Keratinocyte (primary cell): Measurements from ENCODE around the gene CDH12. TPM values are rescaled to one million over a fixed set of nuclear protein-coding genes. Genes with fewer than 3 reads are reported as not detected.

Experiments used
- DNase-seq: peaks from one replicate; pipeline ENCODE4 v3.0.0-alpha.2; 2011; ENCODE audit warnings: low read depth, missing footprints, low spot score
- FAIRE-seq: peaks from 2 replicates; lab custom pipeline; 2011; peaks lifted over from hg19 to GRCh38; lab: Jason Lieb, UNC
- H2AFZ ChIP-seq: 2 replicates; pipeline ENCODE4 v1.6.0; 2012; ENCODE audit warnings: low read length, control low read depth, inconsistent platforms; ENCODE audit not compliant: control insufficient read depth
- H3K27ac ChIP-seq: 2 replicates; pipeline ENCODE4 v1.5.1; 2011; ENCODE audit warnings: low read length; ENCODE audit not compliant: control insufficient read depth, insufficient read depth
- H3K27me3 ChIP-seq: 3 replicates; pipeline ENCODE4 v1.6.0; 2011; ENCODE audit warnings: low read length; ENCODE audit not compliant: control insufficient read depth, insufficient read depth; ENCODE audit errors: extremely low read depth
- H3K36me3 ChIP-seq, 2 experiments: 2 replicates in 1 of 2; 3 replicates in 1 of 2; pipeline ENCODE4 v1.5.1; 2011; ENCODE audit warnings: low read length in 2 of 2, mild to moderate bottlenecking in 1 of 2; ENCODE audit not compliant: control insufficient read depth in 2 of 2, insufficient read depth in 2 of 2; ENCODE audit errors: extremely low read depth in 1 of 2
- H3K4me1 ChIP-seq: 3 replicates; pipeline ENCODE4 v1.5.1; 2011; ENCODE audit warnings: low read length; ENCODE audit not compliant: control insufficient read depth, insufficient read depth; ENCODE audit errors: extremely low read depth
- H3K4me2 ChIP-seq: 3 replicates; pipeline ENCODE4 v1.6.0; 2011; ENCODE audit warnings: low read depth, low read length; ENCODE audit not compliant: control insufficient read depth, insufficient read depth; ENCODE audit errors: extremely low read depth
- H3K4me3 ChIP-seq, 3 experiments: fragments of 200-600 bp in 1 of 3; sonication (generic) in 1 of 3; 2 replicates in 2 of 3; 3 replicates in 1 of 3; pipeline ENCODE4 v1.5.1; 2011 to 2016; ENCODE audit warnings: low read length in 3 of 3, mild to moderate bottlenecking in 3 of 3, control low read depth in 2 of 3, inconsistent platforms in 1 of 3, low read depth in 1 of 3, mixed read lengths in 1 of 3, mixed run types in 1 of 3, moderate library complexity in 1 of 3; ENCODE audit not compliant: control insufficient read depth in 2 of 3, insufficient read depth in 2 of 3; ENCODE audit errors: extremely low read depth in 1 of 3
- H3K79me2 ChIP-seq: 2 replicates; pipeline ENCODE4 v1.6.0; 2012; ENCODE audit warnings: low read length; ENCODE audit not compliant: control insufficient read depth, insufficient read depth
- H3K9ac ChIP-seq: 3 replicates; pipeline ENCODE4 v1.6.0; 2011; ENCODE audit warnings: low read length; ENCODE audit not compliant: control insufficient read depth, insufficient read depth; ENCODE audit errors: extremely low read depth
- H3K9me1 ChIP-seq: 3 replicates; pipeline ENCODE4 v1.6.0; 2011; ENCODE audit warnings: low read length; ENCODE audit not compliant: control insufficient read depth, insufficient read depth; ENCODE audit errors: extremely low read depth
- H3K9me3 ChIP-seq: 2 replicates; pipeline ENCODE4 v1.5.1; 2012; ENCODE audit warnings: low read depth, low read length; ENCODE audit not compliant: control insufficient read depth
- H4K20me1 ChIP-seq: 3 replicates; pipeline ENCODE4 v1.6.0; 2011; ENCODE audit warnings: low read length; ENCODE audit not compliant: control insufficient read depth, insufficient read depth; ENCODE audit errors: extremely low read depth
- CTCF ChIP-seq, 3 experiments: IDR thresholded peaks in 1 of 3; conservative IDR thresholded peaks in 1 of 3; optimal IDR thresholded peaks in 1 of 3; 2 replicates in 2 of 3; 3 replicates in 1 of 3; pipeline versions ENCODE3 to v1.5.1; 2011; ENCODE audit warnings: low read length in 3 of 3, mild to moderate bottlenecking in 3 of 3, moderate library complexity in 2 of 3, control low read depth in 1 of 3, inconsistent platforms in 1 of 3; ENCODE audit not compliant: insufficient read depth in 2 of 3; ENCODE audit errors: extremely low read depth in 1 of 3
- EZH2 ChIP-seq: IDR thresholded peaks from one replicate; pipeline ENCODE4 v1.6.1; 2012; ENCODE audit warnings: inconsistent platforms, mild to moderate bottlenecking, low read length, moderate library complexity
- dilution Hi-C: fragments of 300-500 bp; cut with MboI; formaldehyde crosslinking; loops from one replicate; pipeline ENCODE4 v1.7.0; 2020; ENCODE audit warnings: low sequenced_read_pairs; ENCODE audit not compliant: extremely low pct_ligation_motif_present
- polyA plus RNA-seq, 5 experiments: library from polyadenylated mRNA; depleted of rRNA in 3 of 5; stranded (reverse) in 3 of 5; stranded (forward) in 1 of 5; unstranded in 1 of 5; fragments of >200 nt; gene quantifications; 1 replicate in 1 of 5; 2 replicates in 3 of 5; 3 replicates in 1 of 5; pipeline versions ENCODE4 v1.2.1 to v1.2.3, GENCODE V29; 2011 to 2012; ENCODE audit warnings: missing spikeins in 2 of 5, low read depth in 1 of 5, low replicate concordance in 1 of 5

CDH12 gene
- polyA plus RNA-seq, 1 donor (not counting 4 experiments of a cell fraction or from before 2014, with no cell fraction given) = not detected

GRCh38 chr5:22572941-22573340 is 280.2 kb downstream of the CDH12 start:
- Histone ChIP-seq H3K27me3 (no peaks in the 10 kb centered on the region), H2AFZ (peak overlapping the region; percentile 54), H3K9me1 (no peaks in the 10 kb centered on the region), H3K9ac (no peak overlapping the region), H4K20me1 (no peaks in the 10 kb centered on the region), H3K36me3 (no peaks in the 10 kb centered on the region), H3K27ac (no peak overlapping the region), H3K4me3 (no peak overlapping the region), H3K4me1 (no peaks in the 10 kb centered on the region), H3K4me2 (peak overlapping the region; percentile 34), H3K9me3 (no peaks in the 10 kb centered on the region), H3K79me2 (no peaks in the 10 kb centered on the region)
- DNase-seq (no peak), FAIRE-seq (no peak)
- dilution Hi-C loops = no loop called here
- TF ChIP-seq EZH2 = no peak
- no peak for TF ChIP-seq CTCF (optimal IDR thresholded peaks at IDR 0.05 in 1 of 3, IDR thresholded peaks at IDR 0.05 in 1 of 3, conservative IDR thresholded peaks at IDR 0.05 in 1 of 3; ENCODE audit: extremely low read depth in 1 of 3, insufficient read depth in 2 of 3, low read length in 3 of 3)

DNA sequence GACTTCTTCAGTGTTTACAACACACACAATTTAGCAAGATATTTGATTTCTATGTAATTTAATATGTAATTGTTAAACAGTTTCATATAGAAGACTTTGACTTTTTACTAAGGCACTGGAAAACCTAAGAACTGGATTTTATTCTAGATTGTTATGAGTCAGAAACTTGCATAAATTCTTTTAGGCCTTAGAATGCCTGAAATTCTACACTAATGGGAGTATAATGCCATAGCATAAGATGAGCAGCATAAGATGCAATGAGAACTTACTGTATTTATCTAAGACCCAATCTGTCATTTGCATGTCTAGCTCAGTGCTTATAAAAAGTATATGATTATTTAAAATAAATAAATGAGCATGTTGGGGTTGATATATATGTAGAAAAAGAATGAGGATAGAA is 285.2 kb downstream of the CDH12 start:
- Histone ChIP-seq H4K20me1 (no peaks in the 10 kb centered on the region), H3K9me1 (no peaks in the 10 kb centered on the region), H3K4me1 (no peaks in the 10 kb centered on the region), H3K9ac (no peak overlapping the region), H3K27ac (no peak overlapping the region), H3K9me3 (no peaks in the 10 kb centered on the region), H3K79me2 (no peaks in the 10 kb centered on the region), H3K27me3 (no peaks in the 10 kb centered on the region), H3K4me2 (no peak overlapping the region), H3K36me3 (no peaks in the 10 kb centered on the region), H2AFZ (no peak overlapping the region), H3K4me3 (no peak overlapping the region)
- DNase-seq (no peak), FAIRE-seq (no peak)
- TF ChIP-seq CTCF (optimal IDR thresholded peaks at IDR 0.05 in 1 of 3, IDR thresholded peaks at IDR 0.05 in 1 of 3, conservative IDR thresholded peaks at IDR 0.05 in 1 of 3; ENCODE audit: extremely low read depth in 1 of 3, insufficient read depth in 2 of 3, low read length in 3 of 3) (no peak), EZH2 (no peak)
- dilution Hi-C loops = no loop called here
